Karpas-422 (cell line): ENCODE results near the gene ATP6V1F. TPM values are rescaled to one million over a fixed set of nuclear protein-coding genes. Genes with fewer than 3 reads are reported as not detected.

Experiments used
- DNase-seq: peaks from one replicate; pipeline ENCODE4 v3.0.0-alpha.2; 2015
- H2AFZ ChIP-seq: fragments of 200-600 bp; sonication (generic); 2 replicates; pipeline ENCODE4 v1.6.1; 2014; ENCODE audit warnings: antibody characterized with exemption, low read length, mixed read lengths
- H3K27ac ChIP-seq: fragments of 200-600 bp; sonication (generic); 2 replicates; pipeline ENCODE4 v1.5.1; 2014; ENCODE audit warnings: mild to moderate bottlenecking, low read length, moderate library complexity
- H3K27me3 ChIP-seq: fragments of 200-600 bp; sonication (generic); 2 replicates; pipeline ENCODE4 v1.6.1; 2014; ENCODE audit warnings: low read length, mixed read lengths
- H3K36me3 ChIP-seq: fragments of 200-600 bp; sonication (generic); 2 replicates; pipeline ENCODE4 v1.6.1; 2014; ENCODE audit warnings: low read length, mixed read lengths; ENCODE audit not compliant: insufficient read depth
- H3K4me1 ChIP-seq: fragments of 200-600 bp; sonication (generic); 2 replicates; pipeline ENCODE4 v1.6.1; 2014; ENCODE audit warnings: mild to moderate bottlenecking, low read length, mixed read lengths
- H3K4me2 ChIP-seq: fragments of 200-600 bp; sonication (generic); 2 replicates; pipeline ENCODE4 v1.6.1; 2014; ENCODE audit warnings: low read length, low read depth, mild to moderate bottlenecking; ENCODE audit not compliant: poor library complexity, severe bottlenecking
- H3K4me3 ChIP-seq: fragments of 200-600 bp; sonication (generic); 2 replicates; pipeline ENCODE4 v1.5.1; 2014; ENCODE audit warnings: mild to moderate bottlenecking, antibody characterized with exemption, low read length, mixed read lengths
- H3K79me2 ChIP-seq: fragments of 200-600 bp; sonication (generic); 2 replicates; pipeline ENCODE4 v1.6.1; 2014; ENCODE audit warnings: mild to moderate bottlenecking, low read length, mixed read lengths
- H3K9ac ChIP-seq: fragments of 200-600 bp; sonication (generic); 2 replicates; pipeline ENCODE4 v1.6.0; 2014; ENCODE audit warnings: low read length
- H3K9me2 ChIP-seq: fragments of 200-600 bp; sonication (generic), shearing (Covaris generic); replicated peaks from 2 replicates; pipeline ENCODE4 v1.6.0; 2014; ENCODE audit warnings: mild to moderate bottlenecking, low read length, moderate library complexity; ENCODE audit not compliant: insufficient read depth
- H3K9me3 ChIP-seq: fragments of 300-700, 200-600 bp; sonication (generic); 2 replicates; pipeline ENCODE4 v1.6.1; 2014; ENCODE audit warnings: low read length, mixed read lengths
- H4K20me1 ChIP-seq: fragments of 200-600 bp; sonication (generic); 2 replicates; pipeline ENCODE4 v1.6.1; 2014; ENCODE audit warnings: mild to moderate bottlenecking, antibody characterized with exemption, low read length, low read depth; ENCODE audit not compliant: insufficient read depth
- total RNA-seq: library from RNA; depleted of rRNA; stranded (reverse); fragments of >200 nt; shearing (Covaris generic); gene quantifications from 2 replicates; pipeline ENCODE4 v1.2.3, GENCODE V29; 2014; ENCODE audit warnings: low replicate concordance

Gene ATP6V1F
- total RNA-seq, 1 experiment from 2014 or later: 208 TPM

DNA sequence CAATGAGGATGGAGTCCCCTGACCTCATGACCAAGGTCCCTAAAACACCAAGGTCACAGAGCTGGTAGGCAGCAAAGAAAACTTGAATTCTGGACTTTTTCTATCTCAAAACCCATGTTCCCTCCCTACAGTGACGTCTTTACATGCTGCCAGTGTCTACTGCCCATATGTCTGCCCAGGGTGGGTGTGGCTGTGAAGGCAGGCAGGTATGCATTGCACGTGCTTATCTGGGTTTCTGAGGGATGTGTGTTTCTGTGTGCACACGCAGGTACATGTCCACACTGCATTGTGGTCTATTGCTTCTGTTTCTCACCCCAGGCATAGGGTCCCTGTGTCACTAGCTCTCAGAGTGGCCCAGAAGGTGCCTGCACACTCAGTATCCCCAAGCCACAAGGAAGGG, 13.5 kb downstream of the ATP6V1F start:
- Histone ChIP-seq H3K79me2 (no peaks in the 10 kb centered on the region), H3K9me2 (no peaks in the 10 kb centered on the region), H3K36me3 (no peaks in the 10 kb centered on the region), H2AFZ (no peak overlapping the region), H3K4me1 (peaks cover 4% of the 10 kb centered on the region), H3K4me3 (no peak overlapping the region), H3K27ac (no peak overlapping the region), H3K9ac (no peak overlapping the region), H3K4me2 (no peak overlapping the region), H3K9me3 (no peaks in the 10 kb centered on the region), H3K27me3 (no peaks in the 10 kb centered on the region), H4K20me1 (no peaks in the 10 kb centered on the region)
- DNase-seq: no peak

DNA sequence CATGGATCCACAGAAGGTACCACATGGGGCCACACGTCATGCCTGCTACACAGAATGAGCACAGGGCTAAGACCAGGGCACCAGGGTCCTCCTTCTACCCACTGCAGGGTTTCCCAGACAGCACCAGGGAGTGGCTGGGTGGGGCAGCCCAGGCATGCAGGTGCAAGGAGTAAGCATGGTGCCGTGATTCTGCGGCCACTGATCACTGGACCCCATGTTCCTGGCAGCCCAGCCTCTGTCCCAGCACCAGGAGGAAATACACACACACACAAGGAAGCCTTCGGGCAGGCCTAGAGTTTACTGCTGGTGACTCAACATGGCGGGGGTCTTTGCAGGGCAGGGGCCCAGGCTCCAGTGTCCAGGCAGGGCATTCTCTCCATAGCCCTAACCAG, 13.9 kb downstream of the ATP6V1F start:
- Histone ChIP-seq H3K4me2 (no peak overlapping the region), H3K9me2 (no peaks in the 10 kb centered on the region), H2AFZ (no peak overlapping the region), H3K9ac (no peak overlapping the region), H3K79me2 (no peaks in the 10 kb centered on the region), H3K9me3 (no peaks in the 10 kb centered on the region), H3K27ac (no peak overlapping the region), H3K4me1 (no peaks in the 10 kb centered on the region; the same call in 1 of the 2 replicates), H3K36me3 (no peaks in the 10 kb centered on the region), H3K4me3 (no peak overlapping the region), H4K20me1 (no peaks in the 10 kb centered on the region), H3K27me3 (no peaks in the 10 kb centered on the region)
- DNase-seq: no peak

DNA sequence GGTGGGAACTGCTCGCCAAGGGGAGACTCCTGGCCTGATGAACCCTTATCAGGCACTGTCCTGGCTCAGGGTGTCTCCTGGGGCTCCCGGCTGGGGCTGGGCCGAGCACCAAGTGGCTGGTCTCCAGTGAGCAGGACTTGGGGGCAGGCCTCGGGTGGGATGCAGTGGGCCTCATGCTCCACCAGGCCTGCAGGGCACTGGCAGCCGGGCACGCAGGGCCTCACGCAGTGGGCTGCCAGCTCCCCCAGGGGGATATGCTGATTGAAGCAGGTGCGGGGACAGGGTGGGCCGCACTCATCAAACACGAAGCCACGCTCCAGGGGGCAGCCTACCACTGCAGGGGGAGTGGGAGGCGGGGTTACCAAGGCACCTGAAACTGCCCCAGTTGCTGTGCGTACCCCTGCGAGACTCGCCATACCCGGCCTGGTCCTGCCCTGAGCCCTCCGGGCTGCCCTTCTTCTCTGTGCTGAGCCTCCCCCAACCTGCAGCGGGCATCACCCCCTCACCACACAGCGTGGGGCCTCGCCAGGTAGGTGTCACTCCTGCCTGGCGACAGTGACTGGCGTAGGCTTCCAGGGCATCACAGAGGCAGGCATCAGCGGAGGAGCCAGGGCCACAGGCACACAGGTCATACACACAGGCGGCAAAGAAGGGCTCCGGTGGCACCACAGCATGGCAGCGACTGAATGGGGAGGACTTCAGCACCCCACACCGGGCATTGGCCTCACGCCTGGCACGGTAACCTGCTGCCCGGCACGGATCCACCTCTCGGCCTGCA, 14.5 kb downstream of the ATP6V1F start:
- no peak overlapping the region for H3K27ac ChIP-seq

DNA sequence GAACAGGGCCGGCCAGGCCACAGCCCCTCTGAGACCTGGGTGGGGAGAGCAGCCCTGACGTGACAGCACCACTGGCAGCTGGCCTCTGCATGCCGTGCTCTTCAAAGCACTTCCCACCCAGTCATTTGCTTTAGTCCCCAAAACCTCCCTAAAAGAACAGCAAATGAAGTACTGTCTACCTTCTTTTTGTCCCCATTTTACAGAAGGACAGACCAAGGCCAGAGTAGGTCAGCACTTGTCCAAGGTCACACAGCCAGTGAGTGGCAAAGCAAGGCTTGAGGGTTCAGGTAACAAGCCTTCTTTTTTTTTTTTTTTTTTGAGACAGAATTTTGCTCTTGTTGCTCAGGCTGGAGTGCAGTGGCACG, 15.1 kb downstream of the ATP6V1F start:
- Histone ChIP-seq H3K9me3 (no peaks in the 10 kb centered on the region), H3K27me3 (no peaks in the 10 kb centered on the region), H3K4me3 (no peak overlapping the region), H4K20me1 (no peaks in the 10 kb centered on the region), H3K36me3 (no peaks in the 10 kb centered on the region), H3K4me2 (no peak overlapping the region), H3K9me2 (no peaks in the 10 kb centered on the region), H3K79me2 (peaks cover 8% of the 10 kb centered on the region), H3K4me1 (no peaks in the 10 kb centered on the region), H3K9ac (no peak overlapping the region), H2AFZ (no peak overlapping the region), H3K27ac (no peak overlapping the region)
- no peak for DNase-seq

More for the DNA sequence above, 14.5 kb downstream of the ATP6V1F start:
- no peak overlapping the region for H3K9ac ChIP-seq
- H3K79me2 ChIP-seq: peaks cover 2% of the 10 kb centered on the region; the same call in 1 of the 2 replicates
- H3K4me1 ChIP-seq: no peaks in the 10 kb centered on the region
- H3K9me2 ChIP-seq: no peaks in the 10 kb centered on the region
- H3K27me3 ChIP-seq: no peaks in the 10 kb centered on the region
- H3K36me3 ChIP-seq: no peaks in the 10 kb centered on the region
- H3K4me2 ChIP-seq: no peak overlapping the region
- no peaks in the 10 kb centered on the region for H4K20me1 ChIP-seq
- DNase-seq: no peak
- H3K4me3 ChIP-seq: no peak overlapping the region
- H3K9me3 ChIP-seq: no peaks in the 10 kb centered on the region
- H2AFZ ChIP-seq: no peak overlapping the region

DNA sequence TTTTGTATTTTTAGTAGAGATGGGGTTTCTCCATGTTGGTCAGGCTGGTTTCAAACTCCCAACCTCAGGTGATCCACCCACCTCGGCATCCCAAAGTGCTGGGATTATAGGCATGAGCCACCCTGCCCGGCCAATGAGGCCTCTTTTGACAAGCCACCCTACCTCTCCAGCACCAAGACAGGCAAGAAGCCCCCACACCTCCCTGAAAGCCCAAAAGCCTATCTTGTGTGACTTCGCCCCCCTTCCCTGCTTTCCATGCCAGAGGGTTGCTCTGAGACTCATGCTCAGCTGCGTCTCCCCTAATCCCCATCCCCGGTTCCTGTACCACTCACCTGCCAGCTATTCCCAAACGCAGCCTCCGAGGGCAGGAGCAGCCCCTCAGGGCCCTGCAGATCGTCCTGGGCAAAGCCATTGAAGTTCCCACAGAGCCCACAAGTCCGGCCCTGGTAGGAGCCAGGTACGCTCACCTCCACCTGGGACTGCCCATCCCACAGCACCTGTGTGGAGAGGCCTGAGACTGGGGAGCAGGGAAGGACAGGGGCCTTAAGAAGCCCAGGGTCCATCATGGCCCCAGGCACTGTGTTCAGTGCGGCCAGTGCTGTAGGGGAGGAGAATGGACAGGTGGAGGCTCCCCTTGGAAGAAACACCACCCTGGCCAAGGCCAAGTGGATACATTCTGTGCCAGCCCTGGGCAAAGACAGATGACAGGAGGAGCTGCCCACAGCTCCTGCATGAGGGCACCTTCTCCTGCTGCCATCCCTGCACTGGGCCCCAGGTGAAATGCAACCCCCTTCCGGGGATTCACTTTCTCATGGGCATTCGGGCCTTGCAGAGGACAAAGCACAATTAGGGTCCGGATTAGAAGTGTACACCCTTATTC, 15.8 kb downstream of the ATP6V1F start:
- H3K79me2 ChIP-seq: peaks cover 8% of the 10 kb centered on the region
- H3K4me3 ChIP-seq: no peak overlapping the region
- H2AFZ ChIP-seq: no peak overlapping the region
- no peaks in the 10 kb centered on the region for H3K27me3 ChIP-seq
- peaks cover 5% of the 10 kb centered on the region; the same call in 1 of the 2 replicates for H3K4me1 ChIP-seq
- H3K4me2 ChIP-seq: no peak overlapping the region
- H3K9me3 ChIP-seq: no peaks in the 10 kb centered on the region
- no peaks in the 10 kb centered on the region for H3K9me2 ChIP-seq
- no peaks in the 10 kb centered on the region for H3K36me3 ChIP-seq
- no peak overlapping the region for H3K27ac ChIP-seq
- no peaks in the 10 kb centered on the region for H4K20me1 ChIP-seq
- no peak overlapping the region for H3K9ac ChIP-seq
- no peak for DNase-seq

DNA sequence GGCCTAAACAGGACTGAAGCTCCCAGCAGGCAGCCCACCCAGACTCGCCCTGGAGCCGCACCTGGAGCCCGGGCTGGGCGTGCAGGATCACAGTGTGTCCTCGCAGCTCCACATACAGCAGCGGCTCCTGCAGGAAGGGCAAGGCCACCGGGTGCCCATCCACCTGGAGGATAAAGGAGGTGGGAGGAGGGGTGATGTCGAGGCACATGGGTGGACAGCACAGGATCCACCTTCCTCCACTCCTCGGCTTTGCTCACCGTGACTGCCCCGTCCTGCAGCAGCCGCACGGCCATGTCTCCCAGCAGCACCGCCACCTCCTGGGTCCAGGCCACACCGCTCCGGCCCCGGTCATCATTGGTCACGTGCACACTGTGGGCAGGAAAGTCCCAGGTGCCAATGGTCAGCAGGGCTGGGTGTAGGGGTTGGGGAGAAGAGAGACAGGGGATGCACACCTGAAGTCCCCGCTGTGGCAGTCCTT, 16.8 kb downstream of the ATP6V1F start:
- H3K4me2 ChIP-seq: no peak overlapping the region
- H3K9me2 ChIP-seq: no peaks in the 10 kb centered on the region
- H3K79me2 ChIP-seq: peaks cover 8% of the 10 kb centered on the region
- H3K4me3 ChIP-seq: no peak overlapping the region
- no peak for DNase-seq
- no peaks in the 10 kb centered on the region for H3K36me3 ChIP-seq
- no peak overlapping the region for H2AFZ ChIP-seq
- no peaks in the 10 kb centered on the region for H3K27me3 ChIP-seq
- no peaks in the 10 kb centered on the region for H4K20me1 ChIP-seq
- no peak overlapping the region for H3K27ac ChIP-seq
- H3K9ac ChIP-seq: no peak overlapping the region
- peaks cover 10% of the 10 kb centered on the region for H3K4me1 ChIP-seq
- H3K9me3 ChIP-seq: no peaks in the 10 kb centered on the region

DNA sequence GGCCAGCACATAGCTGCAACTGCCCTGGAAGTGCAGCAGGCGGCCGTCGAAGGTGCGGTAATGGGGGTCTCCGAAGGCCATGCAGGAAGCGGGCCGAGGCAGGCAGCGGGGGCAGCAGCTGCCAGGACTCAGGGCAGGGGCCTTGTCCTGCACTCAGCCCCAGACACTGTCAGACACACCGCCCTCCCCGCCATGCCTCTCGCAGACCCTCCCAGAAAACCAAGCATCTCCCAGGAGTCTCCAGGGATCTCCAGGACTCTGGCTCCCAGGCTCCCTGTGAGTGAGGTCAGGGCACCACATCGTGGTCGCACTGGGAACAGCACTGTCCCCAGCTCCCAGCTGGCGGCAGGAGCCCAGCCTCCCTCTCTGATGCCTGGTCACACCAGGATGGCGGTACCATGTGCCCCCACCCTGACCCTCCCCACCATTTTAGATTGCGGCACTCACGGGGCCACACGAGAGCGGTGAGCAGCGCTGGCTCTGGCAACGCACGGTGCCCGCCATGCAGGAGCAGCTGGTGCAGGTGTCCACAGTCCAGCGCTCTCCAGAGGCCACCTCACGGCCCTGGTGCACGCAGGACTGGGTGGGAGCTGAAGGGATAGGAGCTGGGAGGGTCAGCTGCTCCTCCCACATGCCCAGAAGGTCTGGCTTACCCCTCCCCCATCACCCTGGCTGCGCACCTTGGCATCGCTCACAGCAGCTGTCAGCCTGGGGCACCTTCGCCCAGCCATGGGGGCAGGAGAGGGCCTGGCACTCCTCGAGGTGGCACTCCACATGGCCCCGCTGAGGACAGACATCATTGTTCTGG, 17.5 kb downstream of the ATP6V1F start:
- H3K4me3 ChIP-seq: no peak overlapping the region
- H3K79me2 ChIP-seq: peaks cover 8% of the 10 kb centered on the region
- H2AFZ ChIP-seq: no peak overlapping the region
- no peak overlapping the region for H3K4me2 ChIP-seq
- no peaks in the 10 kb centered on the region for H3K36me3 ChIP-seq
- no peaks in the 10 kb centered on the region for H3K9me3 ChIP-seq
- H3K27ac ChIP-seq: no peak overlapping the region
- peaks cover 10% of the 10 kb centered on the region for H3K4me1 ChIP-seq
- no peaks in the 10 kb centered on the region for H3K27me3 ChIP-seq
- DNase-seq: no peak
- H3K9me2 ChIP-seq: no peaks in the 10 kb centered on the region
- H3K9ac ChIP-seq: no peak overlapping the region
- no peaks in the 10 kb centered on the region for H4K20me1 ChIP-seq
